Measurements from ENCODE around the gene IGFBP7.

IGFBP7 gene

GRCh38 chr4:57109847-57110639, at the start of gene IGFBP7:
IGFBP7 (minus strand) TSS chr4:57110385; CDS start chr4:57110351, 34 bp downstream.
- no peak for DNase-seq (ENCODE audit: low read depth in 2 of 2)

GRCh38 chr4:57159866-57160265, 49.7 kb upstream of the IGFBP7 start:
- no peak for DNase-seq (ENCODE audit: low read depth in 2 of 2)

GRCh38 chr4:57158762-57159161, 48.6 kb upstream of the IGFBP7 start:
- DNase-seq (ENCODE audit: low read depth in 2 of 2): no peak

- no peak for DNase-seq (ENCODE audit: low read depth in 2 of 2)
Measured at GRCh38 chr4:57158221-57158620, 48.0 kb upstream of the IGFBP7 start.

GRCh38 chr4:57157596-57158137, 47.5 kb upstream of the IGFBP7 start:
- no peak for DNase-seq (ENCODE audit: low read depth in 2 of 2)

GRCh38 chr4:57156242-57156990, 46.2 kb upstream of the IGFBP7 start:
- DNase-seq (ENCODE audit: low read depth in 2 of 2): no peak

GRCh38 chr4:57154926-57155325, 44.7 kb upstream of the IGFBP7 start:
- no peak for DNase-seq (ENCODE audit: low read depth in 2 of 2)

GRCh38 chr4:57154191-57154590, 44.0 kb upstream of the IGFBP7 start:
- DNase-seq (ENCODE audit: low read depth in 2 of 2): no peak

GRCh38 chr4:57153207-57153606, 43.0 kb upstream of the IGFBP7 start:
- DNase-seq (ENCODE audit: low read depth in 2 of 2): no peak

- DNase-seq (ENCODE audit: low read depth in 2 of 2): no peak
Measured at GRCh38 chr4:57151481-57151880, 41.3 kb upstream of the IGFBP7 start.

- no peak for DNase-seq (ENCODE audit: low read depth in 2 of 2)
Measured at GRCh38 chr4:57149833-57150232, 39.6 kb upstream of the IGFBP7 start.

- no peak for DNase-seq (ENCODE audit: low read depth in 2 of 2)
Measured at GRCh38 chr4:57148831-57149505, 38.8 kb upstream of the IGFBP7 start.

GRCh38 chr4:57148177-57148576, 38.0 kb upstream of the IGFBP7 start:
- no peak for DNase-seq (ENCODE audit: low read depth in 2 of 2)

- no peak for DNase-seq (ENCODE audit: low read depth in 2 of 2)
Measured at GRCh38 chr4:57147335-57148060, 37.3 kb upstream of the IGFBP7 start.

GRCh38 chr4:57146444-57146843, 36.3 kb upstream of the IGFBP7 start:
- no peak for DNase-seq (ENCODE audit: low read depth in 2 of 2)

GRCh38 chr4:57144466-57144865, 34.3 kb upstream of the IGFBP7 start:
- no peak for DNase-seq (ENCODE audit: low read depth in 2 of 2)

GRCh38 chr4:57139783-57140182, 29.6 kb upstream of the IGFBP7 start:
- DNase-seq (ENCODE audit: low read depth in 2 of 2): no peak

- DNase-seq (ENCODE audit: low read depth in 2 of 2): no peak
Measured at GRCh38 chr4:57137261-57137660, 27.1 kb upstream of the IGFBP7 start.

GRCh38 chr4:57136281-57136680, 26.1 kb upstream of the IGFBP7 start:
- no peak for DNase-seq (ENCODE audit: low read depth in 2 of 2)

GRCh38 chr4:57132743-57133137, 22.6 kb upstream of the IGFBP7 start:
- DNase-seq (ENCODE audit: low read depth in 2 of 2): no peak

- no peak for DNase-seq (ENCODE audit: low read depth in 2 of 2)
Measured at GRCh38 chr4:57131849-57132742, 21.9 kb upstream of the IGFBP7 start.

Measured in stimulated activated CD8-positive, alpha-beta memory T cell treated with anti-CD3 and anti-CD28 coated beads, Interleukin-15, amount 100 ng/mL, for 48 hours (primary cell).